A549 (cell line): Measurements from ENCODE around the gene SPANXD.

Source experiments
- BHLHE40 ChIP-seq: IDR thresholded peaks from 2 replicates; pipeline ENCODE4 v1.6.1; 2012; ENCODE audit warnings: low read depth, low read length, inconsistent platforms
- CBX2 ChIP-seq: fragments of 200-600 bp; sonication (generic); IDR thresholded peaks from 2 replicates; pipeline ENCODE4 v1.6.1; 2016; ENCODE audit warnings: low read depth, mild to moderate bottlenecking, borderline replicate concordance
- EP300 ChIP-seq, 2 experiments: fragments of >200 bp; sonication (Bioruptor Twin); formaldehyde crosslinking; IDR thresholded peaks; 2 replicates in 1 of 2; 3 replicates in 1 of 2; pipeline ENCODE4 v1.6.1; 2016 to 2017
- HDAC2 ChIP-seq: fragments of 200-600 bp; sonication (generic); IDR thresholded peaks from 2 replicates; pipeline ENCODE4 v1.6.1; 2016
- HOXA7 ChIP-seq: fragments of 250-450 bp; sonication (Bioruptor Pico); IDR thresholded peaks from 2 replicates; pipeline ENCODE4 v1.5.0; 2020; ENCODE audit warnings: mild to moderate bottlenecking, moderate library complexity
- JUN ChIP-seq, 2 experiments: fragments of >200 bp; sonication (Bioruptor Twin); formaldehyde crosslinking; IDR thresholded peaks; 2 replicates in 1 of 2; 3 replicates in 1 of 2; pipeline ENCODE4 v1.6.1; 2016 to 2017
- MAFK ChIP-seq: fragments of 450-650 bp; IDR thresholded peaks from 2 replicates; pipeline ENCODE4 v1.6.1; 2014; ENCODE audit not compliant: partially characterized antibody
- MAZ ChIP-seq: fragments of 150-350 bp; IDR thresholded peaks from 2 replicates; pipeline ENCODE4 v1.6.1; 2014; ENCODE audit warnings: antibody characterized with exemption, low read depth, low read length, borderline replicate concordance
- NR3C1 ChIP-seq: fragments of >200 bp; sonication (Bioruptor Twin); formaldehyde crosslinking; IDR thresholded peaks from 3 replicates; pipeline ENCODE4 v1.6.1; 2017
- RAD21 ChIP-seq, 2 experiments: fragments of >200 bp in 1 of 2; sonication (Bioruptor Twin) in 1 of 2; formaldehyde crosslinking in 1 of 2; IDR thresholded peaks in 1 of 2; conservative IDR thresholded peaks in 1 of 2; 2 replicates in 1 of 2; 3 replicates in 1 of 2; pipeline ENCODE4 v1.6.1; 2012 to 2018; ENCODE audit warnings: inconsistent platforms in 1 of 2
- RFX5 ChIP-seq: fragments of 450-650 bp; IDR thresholded peaks from 2 replicates; pipeline ENCODE4 v1.7.1; 2014; ENCODE audit warnings: antibody characterized with exemption, mild to moderate bottlenecking, moderate library complexity
- SMC3 ChIP-seq: fragments of >200 bp; sonication (Bioruptor Twin); formaldehyde crosslinking; IDR thresholded peaks from 3 replicates; pipeline ENCODE4 v1.6.1; 2018; ENCODE audit warnings: inconsistent platforms
- TFCP2L1 ChIP-seq: fragments of 250-450 bp; sonication (Bioruptor Pico); IDR thresholded peaks from 2 replicates; pipeline ENCODE4 v1.5.0; 2021; ENCODE audit warnings: mild to moderate bottlenecking
- TF ChIP-seq, protein P1 (sequence below): fragments of >200 bp; sonication (Bioruptor Twin); formaldehyde crosslinking; IDR thresholded peaks from 3 replicates; pipeline ENCODE4 v1.5.1; 2016

DNA sequence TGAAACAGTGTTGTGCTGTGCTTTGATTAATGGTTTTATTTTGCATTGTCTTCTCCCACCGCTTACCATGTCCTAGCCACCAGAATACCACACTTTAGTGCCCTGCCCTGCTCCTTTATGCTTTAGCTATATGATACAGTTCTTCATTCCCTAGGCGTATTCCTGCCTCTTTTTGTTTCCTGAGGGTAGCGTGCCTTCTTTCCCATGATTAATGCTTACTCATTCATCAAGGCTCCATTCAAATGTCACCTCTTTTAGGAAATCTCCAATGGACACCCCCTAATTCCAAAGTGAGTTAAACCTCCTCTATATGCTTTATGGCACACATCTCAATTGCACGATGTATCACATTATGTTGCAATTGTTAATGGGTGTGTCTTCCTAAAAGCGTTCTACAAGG, 46.3 kb downstream of the SPANXD start:
- TF ChIP-seq, protein P1, sequence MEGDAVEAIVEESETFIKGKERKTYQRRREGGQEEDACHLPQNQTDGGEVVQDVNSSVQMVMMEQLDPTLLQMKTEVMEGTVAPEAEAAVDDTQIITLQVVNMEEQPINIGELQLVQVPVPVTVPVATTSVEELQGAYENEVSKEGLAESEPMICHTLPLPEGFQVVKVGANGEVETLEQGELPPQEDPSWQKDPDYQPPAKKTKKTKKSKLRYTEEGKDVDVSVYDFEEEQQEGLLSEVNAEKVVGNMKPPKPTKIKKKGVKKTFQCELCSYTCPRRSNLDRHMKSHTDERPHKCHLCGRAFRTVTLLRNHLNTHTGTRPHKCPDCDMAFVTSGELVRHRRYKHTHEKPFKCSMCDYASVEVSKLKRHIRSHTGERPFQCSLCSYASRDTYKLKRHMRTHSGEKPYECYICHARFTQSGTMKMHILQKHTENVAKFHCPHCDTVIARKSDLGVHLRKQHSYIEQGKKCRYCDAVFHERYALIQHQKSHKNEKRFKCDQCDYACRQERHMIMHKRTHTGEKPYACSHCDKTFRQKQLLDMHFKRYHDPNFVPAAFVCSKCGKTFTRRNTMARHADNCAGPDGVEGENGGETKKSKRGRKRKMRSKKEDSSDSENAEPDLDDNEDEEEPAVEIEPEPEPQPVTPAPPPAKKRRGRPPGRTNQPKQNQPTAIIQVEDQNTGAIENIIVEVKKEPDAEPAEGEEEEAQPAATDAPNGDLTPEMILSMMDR: no peak
- TF ChIP-seq BHLHE40 (no peak), HOXA7 (CRISPR knock-in tag) (no peak), JUN (IDR thresholded peaks at IDR 0.05) (no peak), EP300 (IDR thresholded peaks at IDR 0.05) (no peak), SMC3 (no peak), RFX5 (no peak), MAZ (no peak), HDAC2 (no peak), TFCP2L1 (CRISPR knock-in tag) (no peak), RAD21 (conservative IDR thresholded peaks at IDR 0.05 in 1 of 2, IDR thresholded peaks at IDR 0.05 in 1 of 2) (no peak), CBX2 (no peak), MAFK (no peak), NR3C1 (no peak)
